CMK (cell line): Measurements from ENCODE around the gene CARMIL1.

Experiments
- DNase-seq: peaks from one replicate; pipeline ENCODE4 v3.0.0-alpha.2; 2010; ENCODE audit warnings: low read depth

The CARMIL1 gene

GRCh38 chr6:25512560-25512959, 233.4 kb downstream of the CARMIL1 start:
- DNase-seq: no peak

- no peak for DNase-seq
Observed at GRCh38 chr6:25519856-25520255, 240.7 kb downstream of the CARMIL1 start.

GRCh38 chr6:25524542-25524941, 245.4 kb downstream of the CARMIL1 start:
- DNase-seq: no peak

DNA sequence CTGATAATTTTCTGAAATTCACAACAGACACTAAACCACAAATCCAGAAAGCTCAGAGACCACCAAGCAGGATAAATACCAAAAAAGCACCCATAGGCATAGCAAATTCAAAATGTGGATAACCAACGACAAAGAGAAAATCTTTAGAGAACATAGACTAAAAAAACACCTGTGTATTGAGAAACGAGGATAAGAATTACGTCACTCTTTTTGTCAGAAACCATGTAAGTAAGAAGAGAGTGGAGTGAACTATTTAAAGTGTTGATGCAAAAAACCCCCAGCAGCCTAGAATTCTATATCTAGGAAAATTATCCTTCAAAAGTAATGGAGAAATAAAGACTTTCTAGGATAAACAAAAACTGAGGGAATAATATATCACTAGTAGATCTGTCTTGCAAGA, 245.9 kb downstream of the CARMIL1 start:
- DNase-seq: no peak

DNA sequence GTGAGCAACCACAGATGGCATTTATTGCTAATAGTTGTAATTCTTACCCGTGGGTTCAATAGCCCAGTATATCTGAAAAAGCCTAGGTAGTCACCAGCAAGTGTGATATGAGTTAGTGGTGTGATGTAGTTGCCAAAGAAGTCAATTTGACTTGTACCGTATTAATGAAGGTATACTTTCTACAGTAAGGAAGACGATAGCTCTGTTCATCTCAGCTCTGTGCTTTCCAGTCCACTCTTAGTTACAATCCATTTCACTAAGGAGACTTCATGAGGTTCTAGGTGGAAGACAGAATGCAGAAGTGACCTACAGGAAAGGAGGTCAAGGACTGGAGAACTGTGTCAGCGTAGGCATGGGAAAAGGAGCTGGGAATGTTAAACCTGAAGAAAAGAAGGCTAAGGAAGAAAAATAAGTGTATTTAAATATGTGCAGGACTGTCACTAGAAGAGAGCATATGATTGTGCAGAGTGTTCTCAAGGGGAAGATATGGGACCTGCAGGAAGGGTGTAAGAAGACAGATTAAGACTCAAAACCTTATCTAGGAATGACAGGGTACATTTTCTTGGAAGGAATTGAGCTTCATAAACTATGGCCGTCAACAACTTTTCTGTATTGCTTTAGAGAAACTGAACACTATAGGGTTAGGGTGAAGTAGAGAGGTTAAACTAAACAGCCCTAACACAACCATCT, 255.9 kb downstream of the CARMIL1 start:
- peak; percentile 67 for DNase-seq

DNA sequence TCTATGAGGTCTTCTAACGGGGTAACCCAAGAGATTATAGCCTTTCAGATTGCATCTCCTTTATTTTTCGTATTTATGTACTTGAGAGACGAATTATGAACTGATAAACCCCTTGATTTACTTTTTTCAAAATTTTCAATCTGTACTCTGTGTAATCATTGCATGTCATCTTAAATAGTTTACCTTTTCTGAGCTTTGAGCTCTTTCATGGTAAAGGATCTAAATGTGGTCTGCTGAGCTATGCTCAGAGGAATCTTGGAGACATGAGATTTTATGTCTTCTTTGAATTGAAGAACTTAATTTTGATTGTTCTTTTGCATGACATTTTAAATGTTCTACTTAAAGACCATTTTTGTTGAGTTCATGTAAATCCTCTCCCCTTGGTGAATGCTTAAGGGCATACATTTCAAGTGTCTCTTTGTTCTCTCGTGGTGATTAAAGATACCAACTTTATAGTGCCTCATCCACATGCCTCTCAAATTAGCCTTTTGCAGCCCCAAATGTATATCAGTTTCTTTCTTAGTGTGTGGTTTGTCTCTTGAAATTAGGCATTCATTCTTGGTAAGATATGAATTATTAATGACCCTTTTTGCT, 256.6 kb downstream of the CARMIL1 start:
- DNase-seq: no peak

DNA sequence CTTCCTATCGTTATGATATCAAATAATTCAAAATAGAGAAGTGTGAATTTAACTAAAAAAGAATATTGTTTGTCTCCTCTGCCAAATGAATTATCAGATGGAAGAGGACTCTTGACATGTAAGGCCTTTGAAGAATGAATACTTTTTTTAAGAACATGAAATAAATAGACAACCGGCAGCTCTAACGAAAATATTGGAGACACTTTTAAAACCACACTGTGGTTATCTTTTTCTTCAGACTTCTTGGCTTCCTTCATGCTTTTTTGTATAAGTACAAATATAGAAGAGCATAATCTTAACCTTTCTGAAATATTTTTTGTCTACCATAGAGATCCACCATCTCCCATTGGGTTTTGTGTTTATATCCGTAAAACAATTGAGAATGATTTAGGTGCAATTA, 257.6 kb downstream of the CARMIL1 start:
- DNase-seq: no peak

- no peak for DNase-seq
Observed at GRCh38 chr6:25537349-25538018, 258.3 kb downstream of the CARMIL1 start.

GRCh38 chr6:25541228-25541627, 262.1 kb downstream of the CARMIL1 start:
- DNase-seq: no peak

DNA sequence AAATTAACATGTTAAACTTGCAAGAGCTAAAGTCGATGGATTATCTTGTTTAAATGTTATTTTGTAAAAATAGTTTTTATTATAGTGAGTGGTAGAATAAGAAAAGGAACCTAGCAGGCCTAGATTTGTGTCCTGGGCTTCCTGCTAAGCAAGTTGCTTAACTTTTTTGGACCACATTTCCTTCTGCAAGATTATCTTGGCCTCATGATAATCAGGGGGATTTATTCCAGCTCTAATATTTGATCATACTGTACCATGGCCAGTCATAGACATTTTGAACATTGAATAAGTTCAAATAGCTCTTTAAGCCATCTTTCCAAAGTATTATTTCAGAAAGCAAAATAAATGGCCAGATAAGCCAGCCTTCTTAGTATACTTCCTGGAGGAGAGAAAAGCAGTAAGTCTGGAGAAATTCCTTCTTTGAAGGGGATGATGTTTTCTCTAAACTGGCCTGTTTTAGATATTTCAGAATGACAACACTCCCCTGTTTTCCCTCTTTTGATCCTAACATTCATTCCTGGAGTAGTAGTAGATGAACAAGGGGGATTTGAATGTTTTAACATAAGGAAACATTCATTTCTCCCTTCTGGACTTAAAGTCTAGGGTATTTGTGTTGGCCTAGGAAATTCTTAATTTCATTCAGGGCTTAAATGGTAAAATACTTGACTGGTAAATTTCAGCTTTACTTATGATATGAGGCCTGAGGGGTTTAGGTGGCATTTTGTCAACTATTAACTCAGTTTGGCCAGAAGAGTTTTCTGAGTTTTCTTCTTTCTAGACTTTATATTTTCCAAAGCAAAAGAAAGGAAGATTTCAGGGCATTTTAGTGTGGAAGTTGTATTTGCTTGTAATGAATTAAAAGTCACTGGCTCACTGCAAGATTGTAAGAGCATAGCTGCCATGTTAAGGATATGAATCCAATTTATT, 264.1 kb downstream of the CARMIL1 start:
- no peak for DNase-seq

- no peak for DNase-seq
Observed at GRCh38 chr6:25544833-25545232, 265.7 kb downstream of the CARMIL1 start.

DNA sequence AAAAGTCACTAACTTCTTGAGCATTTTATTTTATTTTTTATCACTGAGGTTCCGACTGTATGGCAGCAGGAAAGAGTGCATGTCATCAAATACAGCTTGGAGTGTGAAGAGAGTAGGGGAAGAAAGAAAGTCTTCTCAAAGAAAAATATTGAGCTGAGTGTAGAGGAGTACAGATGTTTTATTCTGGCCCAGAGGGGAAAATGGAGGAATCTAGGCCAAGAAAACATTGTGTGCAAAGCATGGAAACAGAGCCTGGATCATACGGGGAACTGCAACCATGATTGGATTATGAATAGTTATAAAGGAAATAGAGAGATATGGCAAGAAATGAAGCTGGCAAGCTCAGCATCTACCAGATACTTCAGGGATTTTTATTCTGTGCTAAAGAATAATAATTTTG, 268.6 kb downstream of the CARMIL1 start:
- DNase-seq: no peak

DNA sequence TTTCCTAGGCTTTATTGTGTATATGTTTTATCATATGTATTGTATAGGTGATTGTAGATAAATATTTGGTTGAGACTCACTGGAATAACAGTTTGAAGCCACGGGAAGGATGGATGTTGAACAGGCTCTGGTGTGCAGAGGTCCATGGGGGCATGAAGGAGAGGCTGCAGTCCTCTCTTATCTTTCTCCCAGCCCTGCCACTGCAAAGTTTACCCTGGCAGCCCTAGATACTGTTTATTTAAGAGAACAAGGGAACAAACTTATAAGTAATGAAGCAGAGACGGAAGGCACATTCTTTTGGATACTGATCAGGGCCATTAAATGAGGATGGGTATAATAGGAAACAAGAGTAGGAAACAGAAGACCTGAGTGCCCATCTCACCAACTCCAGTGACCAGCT, 269.3 kb downstream of the CARMIL1 start:
- no peak for DNase-seq

DNA sequence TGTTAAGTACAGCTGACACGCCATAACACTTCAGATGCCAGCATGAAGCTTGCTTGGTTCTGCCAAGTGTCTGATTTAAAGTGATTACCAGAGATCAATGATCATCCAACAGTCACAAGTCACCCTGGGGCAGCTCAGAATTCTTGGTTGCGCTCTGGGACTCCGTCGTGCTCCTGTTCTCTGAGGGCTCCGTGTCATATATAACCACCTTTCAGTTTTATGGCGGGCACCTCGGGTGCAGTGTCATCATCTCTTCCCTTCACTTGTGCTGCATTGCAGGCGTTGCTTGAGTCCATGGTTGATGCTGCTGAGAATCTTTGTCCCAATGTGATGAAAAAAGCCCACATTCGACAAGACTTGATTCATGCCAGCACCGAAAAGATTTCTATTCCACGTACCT, 271.5 kb downstream of the CARMIL1 start:
- DNase-seq: no peak

GRCh38 chr6:25553502-25553901, 274.3 kb downstream of the CARMIL1 start:
- no peak for DNase-seq

- no peak for DNase-seq
Observed at GRCh38 chr6:25555188-25555587, 276.0 kb downstream of the CARMIL1 start.

DNA sequence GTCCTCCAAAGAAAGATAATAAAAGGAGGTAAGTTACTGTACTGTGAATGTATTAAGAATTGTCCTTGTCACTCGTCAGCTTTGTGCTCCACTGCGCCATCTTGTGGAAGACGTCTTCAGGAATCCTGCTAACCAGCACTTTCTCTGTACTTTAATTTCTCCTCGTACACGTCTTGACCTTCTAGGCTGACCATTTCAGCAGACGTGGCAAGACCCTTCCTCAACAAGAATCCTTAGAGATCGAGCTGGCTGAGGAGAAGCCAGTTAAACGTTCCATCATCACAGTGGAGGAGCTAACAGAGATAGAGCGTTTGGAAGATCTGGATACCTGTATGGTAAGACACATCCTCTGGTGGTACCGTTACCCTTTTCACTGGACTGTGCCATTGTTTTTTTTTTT, 277.3 kb downstream of the CARMIL1 start:
- DNase-seq: peak; percentile 68

GRCh38 chr6:25558155-25558817, 279.1 kb downstream of the CARMIL1 start:
- no peak for DNase-seq

- no peak for DNase-seq
Observed at GRCh38 chr6:25560865-25561264, 281.7 kb downstream of the CARMIL1 start.

DNA sequence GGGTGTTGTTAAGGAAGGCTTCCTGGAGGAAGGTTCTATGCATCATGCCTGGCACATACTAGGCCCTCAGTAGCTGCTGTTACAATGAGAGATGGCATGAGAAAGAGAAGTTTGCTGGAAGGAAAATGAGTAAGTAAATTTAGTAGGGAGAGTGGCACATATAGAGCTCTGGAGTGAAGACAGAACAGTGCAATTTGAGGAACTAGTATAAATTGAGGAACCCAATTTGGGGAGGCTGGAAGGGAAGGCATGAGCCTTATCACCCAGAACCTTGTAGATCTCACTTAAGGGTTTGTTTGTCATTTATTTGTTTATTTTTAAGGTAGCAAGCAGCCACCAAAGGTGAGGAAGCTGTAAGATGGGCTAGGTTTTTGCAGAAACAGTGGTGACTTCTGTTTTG, 285.8 kb downstream of the CARMIL1 start:
- no peak for DNase-seq

DNA sequence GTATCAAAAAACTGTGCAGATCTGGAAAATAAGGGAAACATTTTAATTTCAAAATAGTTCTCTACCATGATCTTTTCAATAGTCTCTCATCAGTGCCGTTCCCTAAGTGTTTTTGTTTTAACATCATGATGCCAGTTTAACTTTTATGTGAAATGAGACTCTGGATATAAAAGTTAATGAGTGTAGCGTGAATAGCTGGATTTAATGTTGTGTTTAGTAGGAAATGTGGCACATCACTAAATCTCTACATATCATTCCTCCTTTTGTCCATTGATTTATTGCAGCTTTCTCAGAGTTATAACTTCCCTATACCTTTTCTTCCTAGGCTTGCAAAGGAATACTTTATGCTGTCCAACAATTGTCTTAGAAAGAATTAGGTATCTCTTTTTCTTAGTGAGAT, 291.4 kb downstream of the CARMIL1 start:
- DNase-seq: no peak

GRCh38 chr6:25576919-25577318, 297.7 kb downstream of the CARMIL1 start:
- no peak for DNase-seq
